Endothelial cell of umbilical vein (primary cell): ENCODE data around the gene TIMMDC1. TPM values are rescaled to one million over a fixed set of nuclear protein-coding genes. Genes with fewer than 3 reads are reported as not detected.

ENCODE experiments used
- BruUV-seq: library from RNA; stranded (reverse); fragments of 400-500 nt; replicated peaks from 2 replicates; lab custom pipeline; 2021; lab: Mats Ljungman, UMichigan
- CTCF ChIA-PET: fragments of 300-600, 350-600 bp; sonication (Branson Sonifier 250); formaldehyde crosslinking; loops from one replicate; lab custom pipeline; 2021; ENCODE audit warnings: antibody characterized with exemption, inconsistent platforms; lab: Charles Lee
- POLR2A ChIA-PET: fragments of 300-600, 350-600 bp; sonication (Branson Sonifier 250); formaldehyde crosslinking; loops from one replicate; lab custom pipeline; 2021; ENCODE audit warnings: antibody characterized with exemption, inconsistent platforms; lab: Charles Lee
- DNase-seq: peaks from one replicate; pipeline ENCODE4 v3.0.0-alpha.2; 2011; ENCODE audit warnings: low read depth, low spot score
- FAIRE-seq: peaks from 2 replicates; lab custom pipeline; 2011; peaks lifted over from hg19 to GRCh38; lab: Jason Lieb, UNC
- H2AFZ ChIP-seq: 2 replicates; pipeline ENCODE4 v1.6.0; 2012; ENCODE audit warnings: low read depth, low read length, control low read depth, inconsistent platforms
- H3K27ac ChIP-seq: 2 replicates; pipeline ENCODE4 v1.5.1; 2011; ENCODE audit warnings: low read depth, mild to moderate bottlenecking, control low read depth, low read length, moderate library complexity; ENCODE audit not compliant: insufficient read depth
- H3K27me3 ChIP-seq, 2 experiments: 2 replicates each; pipeline versions ENCODE4 v1.6.0 to v1.6.1; 2011; ENCODE audit warnings: low read length in 2 of 2, mixed read lengths in 1 of 2; ENCODE audit not compliant: control insufficient read depth in 2 of 2, insufficient read depth in 2 of 2
- H3K36me3 ChIP-seq, 2 experiments: 2 replicates in 1 of 2; 3 replicates in 1 of 2; pipeline ENCODE4 v1.5.1; 2011; ENCODE audit warnings: low read length in 2 of 2, mild to moderate bottlenecking in 1 of 2, moderate library complexity in 1 of 2; ENCODE audit not compliant: control insufficient read depth in 2 of 2, insufficient read depth in 2 of 2; ENCODE audit errors: extremely low read depth in 1 of 2
- H3K4me1 ChIP-seq: 3 replicates; pipeline ENCODE4 v1.5.1; 2011; ENCODE audit warnings: mild to moderate bottlenecking, low read length; ENCODE audit not compliant: control insufficient read depth, insufficient read depth; ENCODE audit errors: extremely low read depth
- H3K4me2 ChIP-seq: 2 replicates; pipeline ENCODE4 v1.6.1; 2011; ENCODE audit warnings: low read length, control low read depth, mixed read lengths; ENCODE audit not compliant: insufficient read depth
- H3K4me3 ChIP-seq, 3 experiments: fragments of 200-600 bp in 1 of 3; sonication (generic), shearing (Covaris generic) in 1 of 3; replicated peaks in 1 of 3; 2 replicates each; pipeline ENCODE4 v1.5.1; 2011 to 2016; ENCODE audit warnings: control low read depth in 3 of 3, low read length in 3 of 3, mild to moderate bottlenecking in 2 of 3, inconsistent platforms in 1 of 3, low read depth in 1 of 3, moderate library complexity in 1 of 3; ENCODE audit not compliant: insufficient read depth in 1 of 3
- H3K79me2 ChIP-seq: 2 replicates; pipeline ENCODE4 v1.6.0; 2012; ENCODE audit warnings: low read length, inconsistent platforms; ENCODE audit not compliant: control insufficient read depth, insufficient read depth
- H3K9ac ChIP-seq: replicated peaks from 2 replicates; pipeline ENCODE3; 2011; ENCODE audit warnings: low read length, control low read depth; ENCODE audit not compliant: insufficient read depth; ENCODE audit errors: extremely low read depth
- H3K9me1 ChIP-seq: replicated peaks from 3 replicates; pipeline ENCODE4 v1.6.0; 2011; ENCODE audit warnings: mild to moderate bottlenecking, low read length; ENCODE audit not compliant: control insufficient read depth, insufficient read depth; ENCODE audit errors: extremely low read depth
- H3K9me3 ChIP-seq: replicated peaks from 2 replicates; pipeline ENCODE4 v1.5.1; 2012; ENCODE audit warnings: low read length, inconsistent platforms; ENCODE audit not compliant: control insufficient read depth, insufficient read depth
- H4K20me1 ChIP-seq: replicated peaks from 2 replicates; pipeline ENCODE3; 2011; ENCODE audit warnings: mild to moderate bottlenecking, low read length; ENCODE audit not compliant: control insufficient read depth, insufficient read depth; ENCODE audit errors: extremely low read depth
- CTCF ChIP-seq, 2 donors: IDR thresholded peaks; 1 replicate in 1 of 2; 2 replicates in 1 of 2; pipeline ENCODE4 v1.5.1; 2011; ENCODE audit warnings: low read length in 2 of 2, mild to moderate bottlenecking in 2 of 2, moderate library complexity in 2 of 2, control low read depth in 1 of 2, inconsistent platforms in 1 of 2, low read depth in 1 of 2; ENCODE audit not compliant: insufficient read depth in 1 of 2; ENCODE audit errors: extremely low read depth in 1 of 2
- EZH2 ChIP-seq: IDR thresholded peaks from 2 replicates; pipeline ENCODE4 v1.6.1; 2012; ENCODE audit warnings: borderline replicate concordance, low read depth, mild to moderate bottlenecking, moderate library complexity, low read length, inconsistent platforms; ENCODE audit not compliant: severe bottlenecking
- FOS ChIP-seq: IDR thresholded peaks from 2 replicates; pipeline ENCODE4 v1.6.1; 2011; ENCODE audit warnings: mild to moderate bottlenecking, low read length, moderate library complexity, borderline replicate concordance; ENCODE audit not compliant: insufficient read depth
- GATA2 ChIP-seq: IDR thresholded peaks from 2 replicates; pipeline ENCODE4 v1.7.0; 2011; ENCODE audit warnings: low read depth, mild to moderate bottlenecking, moderate library complexity, mixed read lengths, low read length; ENCODE audit not compliant: insufficient read length, insufficient read depth
- JUN ChIP-seq: IDR thresholded peaks from 2 replicates; pipeline ENCODE4 v1.6.1; 2011; ENCODE audit warnings: borderline replicate concordance, low read depth; ENCODE audit not compliant: insufficient read length, insufficient read depth
- MAX ChIP-seq: IDR thresholded peaks from 2 replicates; pipeline ENCODE4 v1.6.1; 2011; ENCODE audit not compliant: insufficient read depth, insufficient read length
- MYC ChIP-seq: IDR thresholded peaks from one replicate; pipeline ENCODE4 v1.6.1; 2011; ENCODE audit warnings: mild to moderate bottlenecking, low read depth, low read length
- POLR2A ChIP-seq: IDR thresholded peaks from 2 replicates; pipeline ENCODE4 v1.6.1; 2012; ENCODE audit warnings: low read depth, mild to moderate bottlenecking, control low read depth, low read length
- POLR2AphosphoS5 ChIP-seq: IDR thresholded peaks from 2 replicates; pipeline ENCODE4 v1.6.1; 2012; ENCODE audit warnings: low read depth, mild to moderate bottlenecking, control low read depth, low read length, moderate library complexity; ENCODE audit not compliant: insufficient read depth
- dilution Hi-C: fragments of 300-500 bp; cut with MboI; formaldehyde crosslinking; loops from one replicate; pipeline ENCODE4 v1.15.0; 2019; ENCODE audit warnings: low sequenced_read_pairs; ENCODE audit not compliant: extremely low pct_ligation_motif_present
- intact Hi-C: fragments of 100-400 bp; cut with micrococcal nuclease; formaldehyde crosslinking; loops from one replicate; pipeline ENCODE4 v1.10.0; 2022
- polyA plus RNA-seq, 4 experiments: library from polyadenylated mRNA; depleted of rRNA in 3 of 4; stranded (reverse) in 3 of 4; unstranded in 1 of 4; fragments of >200 nt; gene quantifications; 2 replicates each; pipeline versions ENCODE4 v1.2.1 to v1.2.3, GENCODE V29; 2011 to 2012; ENCODE audit warnings: missing spikeins in 1 of 4
- total RNA-seq: library from RNA; stranded (reverse); gene quantifications from 2 replicates; pipeline ENCODE4 v1.2.3, GENCODE V29; 2021

Gene TIMMDC1
- total and polyA plus RNA-seq, 2 donors (not counting 3 experiments of a cell fraction or from before 2014, with no cell fraction given) = 49.2 to 76.2 TPM

GRCh38 chr3:119468041-119468440, 30.3 kb upstream of the TIMMDC1 start:
- TF ChIP-seq FOS (no peak), POLR2AphosphoS5 (no peak), CTCF (IDR thresholded peaks at IDR 0.05; ENCODE audit: extremely low read depth in 1 of 2, insufficient read depth in 1 of 2, low read depth in 1 of 2, low read length in 2 of 2) (no peak), MAX (no peak), EZH2 (no peak), JUN (no peak), POLR2A (no peak), MYC (no peak), GATA2 (no peak)
- DNase-seq = no peak
- FAIRE-seq = peak; percentile 15
- H3K9me1 ChIP-seq = no peaks in the 10 kb centered on the region
- H2AFZ ChIP-seq = peak overlapping the region; percentile 99
- H3K4me2 ChIP-seq = peak overlapping the region; percentile 85
- no peaks in the 10 kb centered on the region for H3K9me3 ChIP-seq
- no peak overlapping the region for H3K27ac ChIP-seq
- intact Hi-C loops (loop anchor here (1.0 kb wide), 1 partner anchor 627 kb away; no protein-coding TSS in a partner anchor), dilution Hi-C loops (no loop called here)
- BruUV-seq = no TSS peak
- peaks cover 18% of the 10 kb centered on the region for H3K4me1 ChIP-seq
- ChIA-PET POLR2A (interaction anchor here (0.6 kb wide), 1 partner anchor 25 kb away, joined by 3 read pairs; no protein-coding TSS in a partner anchor), CTCF (interaction anchor here (1.2 kb wide), 1 partner anchor 27 kb away, joined by 5 read pairs; no protein-coding TSS in a partner anchor)
- peaks cover 8% of the 10 kb centered on the region for H3K79me2 ChIP-seq
- no peaks in the 10 kb centered on the region for H3K36me3 ChIP-seq
- H3K27me3 ChIP-seq = no peaks in the 10 kb centered on the region
- no peaks in the 10 kb centered on the region for H4K20me1 ChIP-seq
- H3K4me3 ChIP-seq = no peak overlapping the region
- H3K9ac ChIP-seq = no peak overlapping the region
